Activated CD8-positive, alpha-beta memory T cell treated with anti-CD3 and anti-CD28 coated beads for 36 hours (primary cell): Measurements from ENCODE around the gene ANKRD22. TPM values are rescaled to one million over a fixed set of nuclear protein-coding genes. Genes with fewer than 3 reads are reported as not detected.

ENCODE experiments used
- CTCF ChIA-PET: fragments of 350-600 bp; sonication (Branson Sonifier 250); formaldehyde crosslinking; loops from one replicate; lab custom pipeline; 2021; ENCODE audit warnings: antibody characterized with exemption; lab: Charles Lee
- POLR2A ChIA-PET: fragments of 350-600 bp; sonication (Branson Sonifier 250); formaldehyde crosslinking; loops from one replicate; lab custom pipeline; 2021; ENCODE audit warnings: antibody characterized with exemption; lab: Charles Lee
- total RNA-seq, 2 experiments: library from RNA; stranded (reverse); gene quantifications; one replicate each; pipeline ENCODE4 v1.2.3, GENCODE V29; 2021

The ANKRD22 gene
- total RNA-seq, 2 experiments from 2014 or later = 0.15 to 0.17 TPM

DNA sequence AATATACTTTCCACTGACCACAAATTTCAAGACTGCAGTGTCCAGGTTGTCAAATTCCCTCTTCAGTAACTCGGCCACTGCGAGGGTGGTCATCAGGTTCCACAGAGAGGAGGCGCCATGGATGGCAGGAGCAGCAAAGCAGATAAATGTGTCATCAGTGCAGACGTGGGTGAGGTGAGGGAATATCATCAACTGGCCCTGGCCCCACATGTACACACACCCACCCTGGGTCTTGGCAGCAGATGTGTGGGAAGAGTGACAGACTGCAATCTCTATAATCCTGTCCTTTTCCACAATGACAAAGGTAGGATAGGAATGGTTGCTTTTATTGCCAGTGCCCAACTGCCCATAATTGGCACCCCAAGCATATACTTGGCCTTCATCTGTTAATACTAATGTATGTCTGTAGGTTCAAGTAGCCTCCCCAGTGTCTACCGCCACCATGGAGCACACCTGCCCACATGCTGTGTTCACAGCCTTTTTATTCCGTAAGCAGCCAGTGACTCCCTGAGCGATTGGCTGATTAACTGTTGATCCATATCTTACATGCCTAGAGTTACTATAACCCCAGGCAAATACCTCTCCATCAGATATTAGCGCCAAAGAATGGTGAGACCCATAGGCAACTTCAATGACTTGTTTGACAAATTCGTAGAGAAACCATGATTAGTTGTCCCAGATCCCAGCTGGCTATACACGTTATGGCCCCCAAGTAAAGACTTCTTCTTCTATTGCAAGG lies 65.4 kb downstream of the ANKRD22 start:
- POLR2A ChIA-PET = no interaction called here
- CTCF ChIA-PET = no interaction called here

DNA sequence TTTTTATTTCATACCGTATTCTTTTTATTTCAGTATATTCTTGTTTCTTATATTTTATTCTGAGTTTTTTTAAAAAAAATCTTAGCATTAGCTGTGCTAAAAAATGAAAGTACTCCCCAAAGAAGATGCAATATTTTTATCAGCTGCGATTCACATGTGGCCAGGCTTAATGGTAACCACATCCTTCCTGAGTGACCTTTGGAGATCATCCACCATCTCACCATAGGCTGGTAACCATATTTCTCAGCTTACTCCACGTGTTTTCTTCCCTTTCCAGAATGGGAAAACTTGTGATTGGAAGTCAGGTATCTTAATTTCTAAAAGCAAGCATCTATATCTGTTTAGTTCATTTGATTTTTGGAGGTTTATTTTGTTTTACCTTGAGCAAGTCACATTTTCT lies 67.9 kb downstream of the ANKRD22 start:
- ChIA-PET CTCF (no interaction called here), POLR2A (no interaction called here)

DNA sequence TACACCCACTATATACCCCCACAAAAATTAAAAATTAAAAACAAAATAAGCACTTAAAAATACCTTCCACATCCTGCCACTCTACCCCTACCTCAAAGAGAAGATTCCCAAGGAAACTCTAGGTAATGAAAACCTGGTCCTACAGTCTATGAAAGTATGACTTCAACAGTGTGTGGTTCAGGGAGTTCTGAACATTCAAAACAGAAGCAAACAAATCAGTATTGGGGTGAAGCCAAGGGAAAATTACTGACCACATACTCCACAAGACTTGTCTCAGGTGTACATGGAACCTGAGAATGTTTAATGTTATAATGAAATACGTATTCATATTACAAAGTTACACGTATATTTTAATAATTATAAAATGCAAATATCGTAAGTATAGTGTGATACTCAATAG lies 69.4 kb downstream of the ANKRD22 start:
- POLR2A ChIA-PET = no interaction called here
- CTCF ChIA-PET = no interaction called here

DNA sequence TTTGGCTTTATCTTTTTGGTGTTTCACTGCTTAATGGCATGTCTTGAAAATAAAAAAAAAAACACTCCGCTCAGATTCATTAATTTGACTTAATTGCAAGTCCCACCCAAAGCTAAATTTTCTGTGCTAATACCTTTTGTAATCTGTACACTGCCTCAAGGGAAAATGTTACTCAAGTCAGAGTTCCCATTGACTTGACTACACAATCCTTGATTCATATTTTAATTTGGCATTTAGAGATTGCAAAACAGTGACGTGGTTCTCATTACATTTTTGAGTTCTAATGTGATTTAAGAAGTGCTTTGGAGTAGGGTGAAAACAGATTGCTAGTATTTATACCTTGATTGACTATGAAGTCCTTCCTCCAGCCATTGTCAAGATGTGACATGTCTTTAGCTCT lies 70.4 kb downstream of the ANKRD22 start:
- CTCF ChIA-PET = interaction anchor here (0.6 kb wide), 1 partner anchor 54 kb away, joined by 3 read pairs; no protein-coding TSS in a partner anchor
- POLR2A ChIA-PET = no interaction called here

Other genes with a start within 250 kb of the ANKRD22 start
- gene LIPF, start 187.4 kb downstream of the ANKRD22 start, total RNA-seq = not detected
- gene LIPK, start 145.6 kb downstream of the ANKRD22 start, total RNA-seq = not detected
- gene LIPN, start 91.8 kb downstream of the ANKRD22 start, total RNA-seq = not detected
- not detected for gene LIPM, start 49.1 kb downstream of the ANKRD22 start, total RNA-seq
- 10 to 100 TPM; 24.5 to 26.9 TPM for gene STAMBPL1, start 28.4 kb upstream of the ANKRD22 start, total RNA-seq
- 10 to 100 TPM; 20.5 to 20.7 TPM for gene ACTA2, start 100.9 kb upstream of the ANKRD22 start, total RNA-seq
- 10 to 100 TPM; 49.4 to 51.1 TPM for gene FAS, start 139.0 kb upstream of the ANKRD22 start, total RNA-seq